GM19240 (cell line): ENCODE measurements around the gene DHRS2.
"Not testable (repeated sequence)": the region's sequence is repeated elsewhere in the genome, so short reads cannot be mapped to it uniquely, and the experiment has no call there.

Source experiments
- DNase-seq: peaks from one replicate; pipeline ENCODE4 v3.0.0; 2011; ENCODE audit warnings: low spot score; ENCODE audit not compliant: insufficient read length

DHRS2 gene

GRCh38 chr14:23689709-23690514 is 53.7 kb downstream of the DHRS2 start:
- DNase-seq: not testable (repeated sequence)

DNA sequence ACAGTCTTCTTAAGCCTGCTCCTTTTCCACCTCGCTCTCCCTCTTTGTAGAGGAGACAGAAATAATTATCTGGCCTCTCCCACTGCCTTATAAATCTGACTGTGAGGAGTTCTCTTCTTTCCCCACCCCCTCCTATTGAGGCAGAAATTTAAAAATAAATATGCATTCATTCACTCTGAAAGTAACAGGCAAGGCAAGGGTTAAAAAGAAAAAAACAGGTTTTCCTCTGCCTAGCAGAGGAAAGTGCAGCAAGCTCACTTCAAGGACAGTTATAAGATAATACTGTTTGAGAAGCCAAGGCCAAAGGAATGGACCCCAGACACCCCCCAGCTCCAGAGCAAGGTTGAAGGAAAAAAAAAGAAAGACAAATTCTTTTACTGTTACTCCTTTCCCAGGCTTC is 56.3 kb downstream of the DHRS2 start:
- DNase-seq: no peak

DNA sequence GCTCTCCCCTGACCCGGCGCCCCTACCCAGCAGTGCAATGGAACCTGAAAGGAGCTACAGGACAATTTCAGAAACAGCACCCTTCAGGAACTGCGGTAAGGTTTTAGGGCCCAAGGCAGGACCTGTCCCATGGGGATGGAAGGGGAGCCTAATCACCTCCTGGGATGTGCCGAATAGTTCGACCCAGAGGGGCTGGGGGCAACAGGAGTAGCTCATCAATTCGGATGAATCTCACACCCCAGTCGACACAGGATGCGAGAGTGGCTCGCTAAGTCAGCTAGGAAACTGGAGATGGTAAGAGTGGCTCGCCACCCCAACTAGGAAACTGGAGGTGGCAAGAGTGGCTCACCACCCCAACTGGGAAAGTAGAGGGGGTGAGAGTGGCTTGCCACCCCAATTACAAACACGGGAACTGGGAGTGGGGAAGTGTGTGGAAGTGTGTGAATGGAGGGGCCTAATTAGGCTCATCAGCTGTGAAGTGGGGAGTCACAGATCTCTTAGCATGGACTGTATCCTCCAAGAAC is 57.1 kb downstream of the DHRS2 start:
- no peak for DNase-seq

GRCh38 chr14:23694085-23694948 is 58.2 kb downstream of the DHRS2 start:
- no peak for DNase-seq
